Measurements from ENCODE around the gene INPP5A. TPM values are rescaled to one million over a fixed set of nuclear protein-coding genes. Genes with fewer than 3 reads are reported as not detected.
"Not testable (repeated sequence)": the region's sequence is repeated elsewhere in the genome, so short reads cannot be mapped to it uniquely, and the experiment has no call there.

INPP5A gene
- total RNA-seq, 1 donor from 2014 or later = 29.5 TPM

DNA sequence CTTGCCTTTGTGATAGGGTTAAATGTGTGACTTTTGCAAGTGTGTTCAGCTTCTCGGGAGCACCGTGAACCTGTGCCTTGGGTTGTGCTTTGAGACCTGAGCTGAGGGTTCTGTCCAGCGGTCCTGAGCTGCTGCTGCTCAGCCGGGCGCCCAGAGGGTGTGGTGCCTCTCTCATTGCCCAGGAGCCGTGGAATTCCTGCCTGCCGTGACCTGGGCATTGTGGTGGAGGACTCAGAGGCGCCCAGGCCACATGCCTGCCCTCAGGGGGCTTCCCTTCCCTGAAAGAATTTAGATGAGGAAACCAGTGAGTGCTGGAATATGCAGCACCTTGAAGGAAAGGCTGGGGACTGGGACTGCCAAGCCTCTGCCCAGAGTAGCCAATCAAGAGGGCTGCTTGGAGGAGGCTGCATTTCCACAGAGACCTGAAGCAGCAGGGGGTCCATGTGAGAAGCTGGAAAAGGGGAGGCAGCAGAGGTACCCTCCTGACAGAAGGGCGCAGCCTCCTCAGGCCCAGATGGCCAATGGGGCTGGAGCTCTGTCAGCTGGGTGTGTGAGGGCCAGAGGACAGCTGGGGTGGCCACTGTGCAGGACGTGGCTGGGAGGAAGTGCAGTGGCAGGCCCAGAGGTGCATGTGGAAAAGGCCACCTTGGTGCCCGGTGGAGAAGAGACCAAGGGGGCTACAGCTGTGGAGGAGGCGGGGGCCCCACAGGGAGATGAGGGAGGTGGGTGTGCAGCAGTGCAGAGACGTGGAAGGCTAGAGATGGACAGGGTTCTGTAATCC is 141.0 kb downstream of the INPP5A start:
- Histone ChIP-seq H3K27me3 (ENCODE audit: control insufficient read depth, insufficient read depth, low read length) (no peaks in the 10 kb centered on the region), H3K4me3 (ENCODE audit: low read depth, low read length) (no peak overlapping the region), H3K36me3 (ENCODE audit: control insufficient read depth, insufficient read depth, low read length) (peaks cover 2% of the 10 kb centered on the region)
- DNase-seq (ENCODE audit: low read depth) = no peak
- FAIRE-seq = no peak
- TF ChIP-seq CTCF (IDR thresholded peaks at IDR 0.05; ENCODE audit: insufficient read depth, low read length, severe bottlenecking) = no peak

GRCh38 chr10:132679217-132679595 is 141.6 kb downstream of the INPP5A start:
- no peaks in the 10 kb centered on the region for H3K27me3 ChIP-seq (ENCODE audit: control insufficient read depth, insufficient read depth, low read length)
- no peak for TF ChIP-seq CTCF (IDR thresholded peaks at IDR 0.05; ENCODE audit: insufficient read depth, low read length, severe bottlenecking)
- no peak for FAIRE-seq
- no peak for DNase-seq (ENCODE audit: low read depth)
- H3K36me3 ChIP-seq (ENCODE audit: control insufficient read depth, insufficient read depth, low read length) = peaks cover 2% of the 10 kb centered on the region
- no peak overlapping the region for H3K4me3 ChIP-seq (ENCODE audit: low read depth, low read length)

- Histone ChIP-seq H3K27me3 (ENCODE audit: control insufficient read depth, insufficient read depth, low read length) (no peaks in the 10 kb centered on the region), H3K4me3 (ENCODE audit: low read depth, low read length) (no peak overlapping the region), H3K36me3 (ENCODE audit: control insufficient read depth, insufficient read depth, low read length) (peaks cover 2% of the 10 kb centered on the region)
- DNase-seq (ENCODE audit: low read depth) (no peak), FAIRE-seq (no peak)
- TF ChIP-seq CTCF (IDR thresholded peaks at IDR 0.05; ENCODE audit: insufficient read depth, low read length, severe bottlenecking) = no peak
Observed at GRCh38 chr10:132679640-132680039, 142.1 kb downstream of the INPP5A start.

DNA sequence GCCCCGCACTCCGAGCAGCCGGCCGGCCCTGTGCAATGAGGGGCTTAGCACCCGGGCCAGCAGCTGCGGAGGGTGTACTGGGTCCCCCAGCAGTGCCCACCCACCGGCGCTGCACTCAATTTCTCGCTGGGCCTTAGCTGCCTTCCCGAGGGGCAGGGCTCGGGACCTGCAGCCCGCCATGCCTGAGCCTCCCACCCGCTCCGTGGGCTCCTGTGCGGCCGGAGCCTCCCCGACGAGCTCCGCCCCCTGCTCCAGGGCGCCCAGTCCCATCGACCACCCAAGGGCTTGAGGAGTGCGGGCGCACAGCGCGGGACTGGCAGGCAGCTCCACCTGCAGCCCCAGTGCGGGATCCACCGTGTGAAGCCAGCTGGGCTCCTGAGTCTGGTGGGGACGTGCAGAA is 143.2 kb downstream of the INPP5A start:
- not testable (repeated sequence) for H3K36me3 ChIP-seq (ENCODE audit: control insufficient read depth, insufficient read depth, low read length); H3K4me3 ChIP-seq (ENCODE audit: low read depth, low read length); DNase-seq (ENCODE audit: low read depth); FAIRE-seq; H3K27me3 ChIP-seq (ENCODE audit: control insufficient read depth, insufficient read depth, low read length)

DNA sequence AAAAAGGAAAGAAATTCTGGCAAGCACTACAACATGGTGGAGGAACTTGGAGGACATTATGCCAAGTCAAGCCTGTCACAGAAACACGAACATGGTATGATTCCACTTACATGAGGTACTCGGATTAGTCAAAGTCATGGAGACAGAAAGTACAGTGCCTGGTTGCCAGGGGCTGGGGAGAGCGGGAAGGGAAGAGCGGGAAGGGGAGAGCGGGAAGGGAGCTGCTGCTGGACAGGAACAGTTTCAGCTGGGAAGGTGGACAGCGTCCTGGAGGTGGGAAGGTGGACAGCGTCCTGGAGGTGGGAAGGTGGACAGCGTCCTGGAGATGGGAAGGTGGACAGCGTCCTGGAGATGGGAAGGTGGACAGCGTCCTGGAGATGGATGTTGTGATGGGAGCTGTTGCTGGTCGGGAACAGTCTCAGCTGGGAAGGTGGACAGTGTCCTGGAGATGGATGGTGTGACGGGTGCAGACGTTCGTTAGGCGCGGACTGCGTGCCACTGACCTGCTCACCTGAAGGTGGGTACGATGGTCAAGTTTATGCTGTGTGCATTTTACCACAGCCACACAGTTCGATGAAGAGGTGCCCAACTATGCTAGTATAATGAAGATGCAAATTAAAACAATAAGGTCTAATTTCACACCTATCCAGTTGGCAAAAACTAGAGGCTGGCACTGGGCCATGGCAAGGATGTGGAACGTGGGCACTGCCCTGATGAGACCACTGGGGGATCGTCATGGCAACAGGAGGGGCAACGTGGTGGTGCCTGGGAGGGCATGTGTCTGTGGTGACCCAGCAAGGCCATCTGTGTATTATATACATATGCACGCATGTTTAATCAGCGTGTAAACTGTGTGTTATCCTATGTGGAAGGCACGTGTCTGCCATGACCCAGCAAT is 144.5 kb downstream of the INPP5A start:
- peak; percentile 86 for FAIRE-seq
- Histone ChIP-seq H3K4me3 (ENCODE audit: low read depth, low read length) (no peak overlapping the region), H3K27me3 (ENCODE audit: control insufficient read depth, insufficient read depth, low read length) (no peaks in the 10 kb centered on the region), H3K36me3 (ENCODE audit: control insufficient read depth, insufficient read depth, low read length) (peaks cover 2% of the 10 kb centered on the region)
- no peak for DNase-seq (ENCODE audit: low read depth)
- no peak for TF ChIP-seq CTCF (IDR thresholded peaks at IDR 0.05; ENCODE audit: insufficient read depth, low read length, severe bottlenecking)

- Histone ChIP-seq H3K27me3 (ENCODE audit: control insufficient read depth, insufficient read depth, low read length) (no peaks in the 10 kb centered on the region), H3K4me3 (ENCODE audit: low read depth, low read length) (no peak overlapping the region), H3K36me3 (ENCODE audit: control insufficient read depth, insufficient read depth, low read length) (no peaks in the 10 kb centered on the region)
- FAIRE-seq (peak; percentile 76), DNase-seq (ENCODE audit: low read depth) (peak; percentile 79)
- no peak for TF ChIP-seq CTCF (IDR thresholded peaks at IDR 0.05; ENCODE audit: insufficient read depth, low read length, severe bottlenecking)
Observed at GRCh38 chr10:132684164-132684891, 146.7 kb downstream of the INPP5A start.

Data from bronchial epithelial cell (primary cell).